Endothelial cell (in vitro differentiated cells): ENCODE data around the gene HERC4. TPM values are rescaled to one million over a fixed set of nuclear protein-coding genes. Genes with fewer than 3 reads are reported as not detected.
"Not testable (repeated sequence)": the region's sequence is repeated elsewhere in the genome, so short reads cannot be mapped to it uniquely, and the experiment has no call there.

Experiments
- DNase-seq: peaks from one replicate; pipeline ENCODE4 v3.0.0; 2021; ENCODE audit warnings: low spot score
- H3K27ac Mint-ChIP-seq: one replicate; pipeline ENCODE4 v1.8.0; 2021; ENCODE audit warnings: mixed read lengths, inconsistent platforms; ENCODE audit not compliant: unreplicated experiment
- H3K27me3 Mint-ChIP-seq: one replicate; pipeline ENCODE4 v1.8.0; 2021; ENCODE audit warnings: mild to moderate bottlenecking, moderate library complexity, mixed read lengths, inconsistent platforms; ENCODE audit not compliant: unreplicated experiment
- H3K36me3 Mint-ChIP-seq: one replicate; pipeline ENCODE4 v1.8.0; 2021; ENCODE audit warnings: mild to moderate bottlenecking, low read depth, mixed read lengths, inconsistent platforms; ENCODE audit not compliant: unreplicated experiment
- H3K4me1 Mint-ChIP-seq: one replicate; pipeline ENCODE4 v1.8.0; 2021; ENCODE audit warnings: mild to moderate bottlenecking, mixed read lengths, inconsistent platforms; ENCODE audit not compliant: unreplicated experiment
- H3K4me3 Mint-ChIP-seq: one replicate; pipeline ENCODE4 v1.8.0; 2021; ENCODE audit warnings: mild to moderate bottlenecking, mixed read lengths, inconsistent platforms; ENCODE audit not compliant: unreplicated experiment
- H3K9me3 Mint-ChIP-seq: one replicate; pipeline ENCODE4 v1.8.0; 2021; ENCODE audit warnings: mixed read lengths, inconsistent platforms; ENCODE audit not compliant: unreplicated experiment
- total RNA-seq: library from RNA; stranded (reverse); fragmentation: NEBNext Ultra II Directional; extraction: Animal tissue kit (Norgen Biotek cat#: 25700); gene quantifications from one replicate; pipeline ENCODE4 v1.2.1, GENCODE V29; 2021; ENCODE audit not compliant: unreplicated experiment
- TF ChIP-seq, protein P1 (sequence below): fragments of 200-600 bp; sonication (generic); IDR thresholded peaks from one replicate; pipeline ENCODE4 v1.5.0; 2021; ENCODE audit warnings: antibody characterized with exemption; ENCODE audit not compliant: unreplicated experiment

Gene HERC4
- total RNA-seq, 1 donor from 2014 or later, result 53.4 TPM

DNA sequence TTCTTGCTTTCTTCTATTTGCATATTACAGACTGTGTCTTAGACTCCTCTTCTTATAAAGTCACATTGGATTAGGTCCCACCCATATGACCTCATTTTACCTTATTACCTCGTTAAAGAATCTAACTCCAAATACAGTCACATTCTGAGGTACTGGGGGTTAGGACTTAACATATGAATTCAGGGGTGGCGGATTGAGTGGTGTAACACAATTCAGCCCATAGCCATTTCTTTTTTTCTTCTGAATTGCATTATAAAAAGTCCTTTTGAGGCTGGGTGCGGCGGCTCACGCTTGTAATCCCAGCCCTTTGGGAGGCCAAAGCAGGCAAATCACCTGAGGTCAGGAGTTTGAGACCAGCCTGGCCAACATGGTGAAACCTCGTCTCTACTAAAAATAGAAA is 6.8 kb upstream of the HERC4 start:
- H3K4me3 Mint-ChIP-seq, result no peak overlapping the region
- H3K27ac Mint-ChIP-seq, result no peak overlapping the region
- DNase-seq, result no peak
- no peaks in the 10 kb centered on the region for H3K27me3 Mint-ChIP-seq
- TF ChIP-seq, protein P1, sequence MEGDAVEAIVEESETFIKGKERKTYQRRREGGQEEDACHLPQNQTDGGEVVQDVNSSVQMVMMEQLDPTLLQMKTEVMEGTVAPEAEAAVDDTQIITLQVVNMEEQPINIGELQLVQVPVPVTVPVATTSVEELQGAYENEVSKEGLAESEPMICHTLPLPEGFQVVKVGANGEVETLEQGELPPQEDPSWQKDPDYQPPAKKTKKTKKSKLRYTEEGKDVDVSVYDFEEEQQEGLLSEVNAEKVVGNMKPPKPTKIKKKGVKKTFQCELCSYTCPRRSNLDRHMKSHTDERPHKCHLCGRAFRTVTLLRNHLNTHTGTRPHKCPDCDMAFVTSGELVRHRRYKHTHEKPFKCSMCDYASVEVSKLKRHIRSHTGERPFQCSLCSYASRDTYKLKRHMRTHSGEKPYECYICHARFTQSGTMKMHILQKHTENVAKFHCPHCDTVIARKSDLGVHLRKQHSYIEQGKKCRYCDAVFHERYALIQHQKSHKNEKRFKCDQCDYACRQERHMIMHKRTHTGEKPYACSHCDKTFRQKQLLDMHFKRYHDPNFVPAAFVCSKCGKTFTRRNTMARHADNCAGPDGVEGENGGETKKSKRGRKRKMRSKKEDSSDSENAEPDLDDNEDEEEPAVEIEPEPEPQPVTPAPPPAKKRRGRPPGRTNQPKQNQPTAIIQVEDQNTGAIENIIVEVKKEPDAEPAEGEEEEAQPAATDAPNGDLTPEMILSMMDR, result no peak
- no peaks in the 10 kb centered on the region for H3K36me3 Mint-ChIP-seq
- no peaks in the 10 kb centered on the region for H3K9me3 Mint-ChIP-seq
- H3K4me1 Mint-ChIP-seq, result peaks cover 6% of the 10 kb centered on the region

DNA sequence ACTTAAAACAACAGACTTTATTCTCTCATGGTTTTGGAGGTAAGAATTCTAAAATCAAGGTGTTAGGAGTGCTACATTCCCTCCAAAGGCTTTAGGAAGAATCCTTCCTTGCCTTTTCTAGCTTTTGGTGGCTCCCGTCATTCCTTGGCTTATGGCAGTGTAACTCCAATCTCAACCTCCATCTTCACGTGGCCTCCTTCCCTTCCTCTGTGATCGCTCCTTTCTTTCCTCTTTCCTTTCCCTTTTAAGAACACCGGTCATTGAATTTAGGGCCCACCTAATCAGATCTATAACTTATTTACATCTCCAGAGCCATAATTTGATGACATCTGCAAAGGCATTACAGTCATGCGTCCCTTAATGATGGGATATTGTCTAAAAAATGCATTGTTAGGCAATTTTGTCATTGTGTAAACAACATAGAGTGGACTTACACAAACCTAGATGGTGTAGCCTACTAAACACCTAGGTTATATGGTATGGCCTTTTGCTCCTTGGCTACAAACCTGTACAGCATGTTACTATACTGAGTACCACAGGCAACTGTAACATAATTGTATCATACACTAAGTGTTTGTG is 5.9 kb upstream of the HERC4 start:
- Mint-ChIP-seq H3K27ac (no peak overlapping the region), H3K27me3 (no peaks in the 10 kb centered on the region), H3K36me3 (no peaks in the 10 kb centered on the region), H3K9me3 (no peaks in the 10 kb centered on the region), H3K4me3 (no peak overlapping the region), H3K4me1 (peaks cover 3% of the 10 kb centered on the region)
- TF ChIP-seq, protein P1, result no peak
- no peak for DNase-seq

DNA sequence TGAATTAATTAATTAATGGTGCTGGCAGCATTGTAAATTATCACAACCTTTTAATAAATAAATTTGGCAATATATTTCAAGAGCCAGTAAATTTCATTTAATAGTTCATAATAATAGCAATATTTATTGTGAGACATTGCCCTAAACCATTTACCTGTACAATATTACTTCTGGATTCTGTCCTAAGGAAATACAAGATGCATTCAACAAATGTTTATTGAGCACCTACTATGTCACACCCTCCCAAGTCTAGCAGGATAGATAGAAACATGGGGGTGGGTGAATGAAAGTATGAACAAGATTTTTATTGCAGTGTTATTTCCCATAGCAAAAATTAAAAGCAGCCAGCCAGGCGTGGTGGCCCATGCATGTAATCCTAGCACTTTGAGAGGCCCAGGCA is 4.4 kb upstream of the HERC4 start:
- no peaks in the 10 kb centered on the region for H3K9me3 Mint-ChIP-seq
- no peak overlapping the region for H3K4me3 Mint-ChIP-seq
- TF ChIP-seq, protein P1, result no peak

DNA sequence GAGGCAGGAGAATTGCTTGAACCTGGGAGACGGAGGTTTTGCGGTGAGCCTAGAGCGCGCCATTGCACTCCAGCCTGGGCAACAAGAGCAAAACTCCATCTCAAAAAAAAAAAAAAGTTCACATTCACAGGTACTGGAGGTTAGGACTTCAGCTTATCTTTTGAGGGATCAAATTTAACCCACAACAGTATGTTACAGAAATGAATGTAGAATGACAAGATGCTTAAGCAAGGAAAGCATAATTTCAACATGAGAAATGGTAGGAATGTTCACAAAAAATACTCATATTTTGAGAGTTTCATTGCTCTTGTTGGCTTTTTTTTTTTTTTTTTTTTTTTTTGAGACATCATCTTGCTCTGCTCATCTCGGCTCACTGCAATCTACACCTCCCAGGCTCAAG is 1.9 kb upstream of the HERC4 start:
- Mint-ChIP-seq H3K36me3 (peaks cover 6% of the 10 kb centered on the region), H3K4me1 (peaks cover 19% of the 10 kb centered on the region), H3K9me3 (no peaks in the 10 kb centered on the region), H3K27me3 (peaks cover 7% of the 10 kb centered on the region), H3K4me3 (no peak overlapping the region), H3K27ac (no peak overlapping the region)
- no peak for DNase-seq
- TF ChIP-seq, protein P1, result no peak

More for the DNA sequence above, 4.4 kb upstream of the HERC4 start:
- no peak for DNase-seq
- Mint-ChIP-seq H3K36me3 (peaks cover under 1% of the 10 kb centered on the region), H3K4me1 (peaks cover 4% of the 10 kb centered on the region), H3K27me3 (peaks cover 2% of the 10 kb centered on the region), H3K27ac (no peak overlapping the region)

DNA sequence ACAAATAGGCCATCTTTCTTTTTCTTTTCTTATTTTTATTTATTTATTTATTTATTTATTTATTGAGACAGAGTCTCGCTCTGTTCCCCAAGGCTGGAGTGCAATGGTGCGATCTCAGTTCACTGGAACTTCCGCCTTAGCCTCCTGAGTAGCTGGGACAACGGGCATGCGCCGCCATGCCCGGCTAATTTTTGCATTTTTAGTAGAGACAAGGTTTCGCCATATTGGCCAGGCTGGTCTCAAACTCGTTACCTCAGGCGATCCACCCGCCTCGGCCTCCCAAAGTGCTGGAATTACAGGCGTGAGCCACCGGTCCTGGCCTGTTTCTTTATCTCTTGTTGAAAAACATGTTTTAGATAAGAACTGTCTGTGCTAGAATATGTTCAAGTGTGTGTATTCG is 998 bp upstream of the HERC4 start:
- H3K4me3 Mint-ChIP-seq, H3K36me3 Mint-ChIP-seq, DNase-seq, H3K27me3 Mint-ChIP-seq, H3K9me3 Mint-ChIP-seq, H3K27ac Mint-ChIP-seq: not testable (repeated sequence)
- peaks cover 26% of the 10 kb centered on the region for H3K4me1 Mint-ChIP-seq
